DMS79 (cell line): ENCODE results near the gene CASP4.
"Not testable (repeated sequence)": the region's sequence is repeated elsewhere in the genome, so short reads cannot be mapped to it uniquely, and the experiment has no call there.

Experiments used
- DNase-seq: peaks from one replicate; lab custom pipeline; 2025; lab: John Stamatoyannopoulos, UW

The CASP4 gene

DNA sequence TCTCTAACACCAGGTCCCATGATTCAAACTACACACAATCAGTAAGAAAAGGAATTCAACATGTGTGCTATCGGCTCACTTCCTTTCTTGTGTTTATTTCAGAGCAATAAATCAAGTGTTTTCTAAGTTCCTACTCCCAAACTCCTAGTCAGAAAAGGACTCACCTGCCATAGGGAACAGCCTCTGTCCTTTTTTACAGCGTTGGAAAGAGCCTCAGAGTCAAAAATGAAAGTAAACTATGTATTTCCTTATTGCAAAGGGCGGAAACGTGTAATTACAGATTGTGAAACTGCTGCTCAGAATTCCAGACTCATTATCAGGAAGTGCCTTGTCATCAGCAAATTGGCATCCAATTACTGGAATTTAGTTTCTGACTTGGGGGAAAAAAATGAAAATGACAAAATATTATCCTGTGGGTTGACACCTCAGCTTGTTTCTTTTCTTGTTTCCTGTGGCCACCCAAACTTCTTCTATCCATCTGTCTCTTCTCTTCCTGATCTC is at the start of gene CASP4:
Gene CASP4, minus strand, starts transcription at position 220 of the 501 bp plus-strand sequence. Its CDS starts 49 bp downstream, at position 171.
- DNase-seq, result no peak

- no peak for DNase-seq
Observed at GRCh38 chr11:105007463-105007862, 39.1 kb upstream of the CASP4 start.

- no peak for DNase-seq
Observed at GRCh38 chr11:105005451-105005845, 37.1 kb upstream of the CASP4 start.

- DNase-seq, result no peak
Observed at GRCh38 chr11:105004021-105004420, 35.6 kb upstream of the CASP4 start.

GRCh38 chr11:105003151-105003550 is 34.8 kb upstream of the CASP4 start:
- DNase-seq, result no peak

GRCh38 chr11:105000797-105001196 is 32.4 kb upstream of the CASP4 start:
- DNase-seq, result no peak

GRCh38 chr11:105000167-105000566 is 31.8 kb upstream of the CASP4 start:
- no peak for DNase-seq

- DNase-seq, result no peak
Observed at GRCh38 chr11:104999721-105000120, 31.3 kb upstream of the CASP4 start.

DNA sequence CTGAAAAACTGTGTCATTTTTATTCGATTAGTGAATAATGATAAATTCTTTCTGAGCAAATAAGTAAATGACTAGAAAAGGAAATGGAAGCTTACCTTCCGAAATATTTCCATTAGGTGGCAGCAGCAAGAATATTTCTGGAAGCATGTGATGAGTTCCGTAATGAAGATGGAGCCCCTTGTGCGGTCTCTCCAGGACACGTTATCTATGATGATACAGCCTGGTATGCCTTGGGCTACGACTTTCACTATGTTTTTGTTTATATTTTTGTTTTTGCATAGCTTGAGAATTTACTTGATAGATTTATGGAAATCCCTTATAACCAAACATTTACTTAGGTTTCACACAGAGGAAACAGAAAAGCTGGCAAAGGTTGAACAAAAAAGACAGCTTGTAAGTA is 28.9 kb upstream of the CASP4 start:
- no peak for DNase-seq

DNA sequence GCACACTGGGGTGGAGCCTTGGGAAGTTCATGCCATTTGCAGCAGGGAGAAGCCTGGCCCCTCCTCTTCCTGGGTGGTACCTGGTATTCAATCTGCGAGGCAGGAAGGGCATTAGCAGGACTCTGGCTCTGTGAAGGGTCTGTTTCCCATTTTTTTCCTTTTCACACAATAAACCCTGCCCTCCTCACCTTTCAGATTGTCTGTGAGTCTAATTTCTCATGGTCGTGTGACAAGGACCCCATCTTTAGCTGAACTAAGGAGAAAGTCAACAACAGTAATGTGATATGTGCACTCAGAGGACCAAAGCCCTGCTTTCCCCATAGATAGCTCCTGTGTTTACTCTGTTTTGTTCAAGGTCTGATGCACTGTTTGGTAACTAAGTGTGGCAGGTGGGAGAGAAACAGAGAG is 26.6 kb upstream of the CASP4 start:
- DNase-seq, result no peak

DNA sequence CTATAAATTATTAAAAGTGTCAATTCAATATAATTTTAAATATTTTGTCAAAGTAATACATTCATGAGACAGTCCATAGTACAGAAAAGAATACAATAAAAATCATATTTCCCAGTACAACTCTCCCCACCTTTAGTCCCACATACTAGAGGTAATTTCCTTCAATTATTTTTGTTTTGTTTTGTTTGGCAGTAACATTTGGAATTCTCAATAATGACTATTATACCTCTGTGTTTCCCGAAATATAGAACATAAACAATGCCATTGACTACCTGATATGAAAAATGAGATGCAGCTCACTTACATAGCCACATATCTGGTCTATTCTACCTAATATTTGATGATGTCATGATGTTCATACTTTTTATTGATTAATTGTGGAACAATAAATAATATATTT is 24.4 kb upstream of the CASP4 start:
- no peak for DNase-seq

- no peak for DNase-seq
Observed at GRCh38 chr11:104991994-104992393, 23.6 kb upstream of the CASP4 start.

DNA sequence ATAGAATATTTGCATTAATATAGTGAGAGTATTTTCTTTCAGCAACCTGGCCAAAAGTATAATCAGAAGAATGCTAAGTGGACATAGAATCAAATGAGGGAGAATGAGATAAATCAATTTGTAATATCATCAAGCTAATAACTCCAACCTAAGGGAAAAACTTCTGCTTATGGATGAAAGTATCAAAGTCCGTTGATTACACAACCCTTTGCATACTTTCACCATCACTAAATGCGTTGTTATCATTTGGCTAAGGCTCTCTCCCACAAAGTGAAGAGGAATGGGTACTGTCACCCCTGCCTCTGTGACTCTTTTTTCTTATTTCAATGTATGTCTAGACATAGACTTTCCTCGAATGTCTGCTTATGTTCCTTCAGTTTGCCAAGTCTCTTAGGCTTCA is 16.4 kb upstream of the CASP4 start:
- no peak for DNase-seq

DNA sequence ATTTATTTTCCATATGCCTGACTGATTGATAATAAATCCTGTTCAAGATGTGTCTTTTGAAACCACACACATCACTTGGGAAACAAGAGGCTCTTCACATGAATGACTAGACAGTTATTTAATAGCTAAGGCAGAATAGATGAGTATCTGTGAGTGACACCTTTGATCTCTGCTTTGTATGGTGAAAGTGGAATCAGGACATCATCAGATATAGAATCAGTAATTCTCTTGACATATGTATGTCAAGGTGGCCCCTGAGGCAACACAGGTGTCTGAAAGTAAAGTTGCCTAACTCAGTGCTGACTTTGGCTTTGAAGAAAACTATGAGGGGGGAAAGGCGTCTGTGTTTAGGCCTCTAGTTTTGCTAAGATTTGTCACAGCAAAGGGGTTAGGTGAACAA is 11.5 kb upstream of the CASP4 start:
- DNase-seq, result no peak

GRCh38 chr11:104973616-104974015 is 5.2 kb upstream of the CASP4 start:
- no peak for DNase-seq

DNA sequence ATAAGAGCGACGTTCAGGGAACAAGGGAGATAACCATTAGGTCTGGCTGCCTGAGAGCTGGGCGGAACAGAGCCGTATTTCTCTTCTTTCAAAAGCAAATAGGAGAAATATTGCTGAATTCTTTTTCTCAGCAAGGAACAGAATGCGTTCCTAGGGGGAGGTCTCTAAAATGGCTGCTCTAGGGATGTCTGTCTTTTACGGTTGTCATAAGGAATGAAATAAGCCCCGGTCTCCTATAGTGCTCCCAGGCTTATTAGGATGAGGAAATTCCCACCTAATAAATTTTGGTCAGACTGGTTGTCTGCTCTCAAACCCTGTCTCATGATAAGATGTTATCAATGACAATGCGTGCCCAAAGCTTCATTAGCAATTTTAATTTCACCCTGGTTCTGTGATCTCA is 4.5 kb upstream of the CASP4 start:
- DNase-seq, result not testable (repeated sequence)

- DNase-seq, result no peak
Observed at GRCh38 chr11:104970756-104971155, 2.4 kb upstream of the CASP4 start.

DNA sequence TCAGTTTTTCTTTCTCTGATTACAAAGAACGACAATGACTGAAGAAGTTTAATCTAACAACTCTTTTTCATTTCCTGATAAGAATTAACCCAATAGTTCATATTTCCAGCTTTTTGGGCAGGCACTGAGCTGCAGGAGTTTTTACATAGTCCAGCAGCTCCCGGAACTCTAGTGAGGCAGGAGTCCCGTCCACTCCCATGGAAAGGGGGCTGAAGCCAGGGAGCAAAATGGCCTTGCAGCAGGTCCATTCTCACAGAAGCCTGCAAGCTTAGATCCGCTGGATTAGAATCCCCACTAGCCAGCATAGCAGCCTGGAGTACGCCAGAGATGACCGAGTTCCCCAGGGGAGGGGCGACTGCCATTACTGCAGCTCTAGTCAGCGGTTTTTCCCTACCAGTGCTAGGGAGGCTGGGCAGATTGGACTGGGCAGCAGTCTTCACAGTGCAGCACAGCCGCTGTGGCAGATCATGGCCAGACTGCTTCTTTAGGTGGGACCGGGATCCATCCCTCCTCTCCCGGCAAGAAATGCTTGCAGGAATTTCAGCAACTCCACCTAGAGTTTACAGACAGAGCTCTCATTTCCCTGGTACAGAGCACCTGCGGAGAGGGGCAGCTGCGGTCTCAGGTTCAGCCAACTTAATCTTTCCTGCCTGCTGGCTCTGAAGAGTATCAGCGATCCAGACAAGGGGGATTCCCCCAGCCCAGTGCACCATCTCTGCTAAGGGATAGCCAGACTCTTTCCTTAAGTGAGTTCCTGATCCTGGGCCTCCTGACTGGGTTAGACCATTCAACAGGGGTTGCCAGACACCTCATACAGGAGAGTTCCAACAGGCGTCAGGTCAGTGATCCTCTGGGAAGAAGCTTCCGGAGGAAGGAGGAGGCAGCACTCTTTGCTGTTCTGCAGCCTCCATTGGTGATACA is 742 bp upstream of the CASP4 start:
- DNase-seq, result no peak

DNA sequence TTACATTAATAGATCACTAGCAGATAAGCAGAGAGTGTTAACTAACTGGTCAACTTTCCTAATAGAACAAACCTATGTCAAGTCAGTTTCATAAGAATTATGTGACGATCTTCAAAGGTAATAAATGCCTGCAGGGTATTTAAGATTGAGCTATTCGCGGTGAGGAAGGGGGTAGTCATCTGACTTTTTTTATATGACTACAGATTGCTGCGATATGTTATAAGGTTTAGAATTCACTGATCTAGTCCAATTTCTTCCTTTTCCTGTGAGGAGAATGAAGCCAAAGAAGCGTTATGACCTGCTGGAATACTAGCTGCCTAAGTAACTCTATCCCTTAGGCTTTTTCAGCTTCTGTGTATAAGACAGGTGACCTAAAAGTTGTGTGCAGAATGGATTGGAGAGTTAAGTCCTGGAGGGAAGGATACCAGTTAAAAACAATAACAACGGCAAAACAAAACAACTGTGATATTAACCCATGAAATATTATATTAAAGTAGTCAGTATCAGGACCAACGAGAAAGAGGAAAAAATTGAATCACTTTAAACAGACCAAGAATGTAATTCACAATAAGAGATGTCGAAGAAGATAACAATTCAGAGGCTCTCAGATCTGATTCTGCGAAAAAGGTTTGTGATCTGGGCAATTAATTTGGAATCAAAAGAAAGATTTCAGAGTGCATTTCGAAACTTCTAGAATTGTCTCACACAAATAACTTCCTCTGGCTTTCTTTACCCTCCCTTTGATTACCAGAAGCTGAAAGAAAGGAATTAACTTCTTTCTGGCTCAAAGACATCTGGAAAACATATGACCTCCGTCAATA is 630 bp downstream of the CASP4 start:
- no peak for DNase-seq

GRCh38 chr11:104965735-104966134 is 2.6 kb downstream of the CASP4 start:
- no peak for DNase-seq

- no peak for DNase-seq
Observed at GRCh38 chr11:104964247-104964646, 4.1 kb downstream of the CASP4 start.

DNA sequence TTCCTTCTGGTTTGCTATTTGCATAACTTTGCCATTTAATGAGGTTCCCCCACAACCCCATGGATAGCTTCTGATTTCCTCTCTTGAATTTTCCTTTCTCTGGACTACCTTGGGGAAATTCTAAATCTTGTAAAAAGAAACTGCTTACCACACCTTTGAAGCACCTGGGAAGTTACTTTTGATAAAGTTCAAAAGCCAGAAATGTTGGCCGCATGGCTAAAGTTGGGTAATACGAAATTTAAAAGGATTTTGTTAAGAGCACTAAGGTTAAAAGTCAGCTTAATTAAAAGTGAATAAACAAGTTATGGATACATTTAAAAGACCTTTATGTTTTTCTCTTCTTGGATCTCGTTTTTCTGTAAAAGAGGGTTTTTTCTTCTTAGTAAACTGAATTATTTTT is 5.5 kb downstream of the CASP4 start:
- no peak for DNase-seq

GRCh38 chr11:104957280-104957679 is 11.1 kb downstream of the CASP4 start:
- DNase-seq, result no peak
